ENCODE measurements around the gene CBLB.

CBLB gene

DNA sequence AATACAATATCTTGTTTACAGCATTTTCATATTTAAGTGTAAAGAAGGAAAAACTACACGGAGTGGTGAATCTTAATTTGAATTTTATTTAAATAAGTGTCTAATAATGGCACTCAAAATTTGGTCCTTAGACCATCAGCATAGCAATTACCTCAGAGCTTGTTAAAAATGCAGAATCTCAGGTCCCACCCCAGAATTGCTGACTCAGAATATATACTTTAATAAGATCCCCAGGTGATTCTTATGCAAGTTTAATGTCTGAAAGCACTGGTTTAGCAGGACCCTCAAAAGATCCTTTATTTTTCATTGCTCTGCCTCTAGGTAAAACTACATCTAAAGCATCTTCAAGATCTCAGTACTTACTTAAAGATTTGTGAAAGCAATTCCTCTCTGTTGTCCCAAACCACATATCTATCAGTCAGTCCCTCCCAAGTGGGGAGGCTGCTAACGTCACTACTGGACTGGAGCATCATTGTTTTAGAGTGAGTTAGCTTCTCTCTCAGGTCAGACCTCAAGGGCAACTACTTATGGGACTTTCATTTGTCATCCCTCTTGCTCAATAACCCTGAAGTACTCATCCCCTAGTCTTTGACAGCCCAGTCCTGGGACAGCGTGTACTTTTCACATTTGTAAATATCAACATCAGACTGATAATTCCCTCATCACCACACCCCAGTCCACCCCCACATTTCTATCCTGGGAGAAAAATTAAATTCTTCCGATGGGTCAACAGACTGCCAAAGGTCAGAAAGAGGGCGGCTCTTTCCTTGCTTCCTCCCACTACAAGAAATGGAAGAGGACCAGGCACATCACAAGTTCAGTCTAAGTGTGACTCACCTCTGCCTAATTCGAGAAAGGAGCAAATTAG lies 76.7 kb downstream of the CBLB start:
- Mint-ChIP-seq H3K27ac (peak overlapping the region; percentile 63 to 77 (median 73)), H3K4me1 (peaks cover 46% of the 10 kb centered on the region), H3K9me3 (peaks cover 4% of the 10 kb centered on the region), H3K27me3 (ENCODE audit: low read depth) (no peaks in the 10 kb centered on the region), H3K36me3 (ENCODE audit: low read depth) (peaks cover 18% of the 10 kb centered on the region), H3K4me3 (peak overlapping the region in 1 of 3 experiments; percentile 40)
- TF ChIP-seq, protein P1, sequence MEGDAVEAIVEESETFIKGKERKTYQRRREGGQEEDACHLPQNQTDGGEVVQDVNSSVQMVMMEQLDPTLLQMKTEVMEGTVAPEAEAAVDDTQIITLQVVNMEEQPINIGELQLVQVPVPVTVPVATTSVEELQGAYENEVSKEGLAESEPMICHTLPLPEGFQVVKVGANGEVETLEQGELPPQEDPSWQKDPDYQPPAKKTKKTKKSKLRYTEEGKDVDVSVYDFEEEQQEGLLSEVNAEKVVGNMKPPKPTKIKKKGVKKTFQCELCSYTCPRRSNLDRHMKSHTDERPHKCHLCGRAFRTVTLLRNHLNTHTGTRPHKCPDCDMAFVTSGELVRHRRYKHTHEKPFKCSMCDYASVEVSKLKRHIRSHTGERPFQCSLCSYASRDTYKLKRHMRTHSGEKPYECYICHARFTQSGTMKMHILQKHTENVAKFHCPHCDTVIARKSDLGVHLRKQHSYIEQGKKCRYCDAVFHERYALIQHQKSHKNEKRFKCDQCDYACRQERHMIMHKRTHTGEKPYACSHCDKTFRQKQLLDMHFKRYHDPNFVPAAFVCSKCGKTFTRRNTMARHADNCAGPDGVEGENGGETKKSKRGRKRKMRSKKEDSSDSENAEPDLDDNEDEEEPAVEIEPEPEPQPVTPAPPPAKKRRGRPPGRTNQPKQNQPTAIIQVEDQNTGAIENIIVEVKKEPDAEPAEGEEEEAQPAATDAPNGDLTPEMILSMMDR (IDR thresholded peaks at IDR 0.05; ENCODE audit: unreplicated experiment in 3 of 3) = no peak

DNA sequence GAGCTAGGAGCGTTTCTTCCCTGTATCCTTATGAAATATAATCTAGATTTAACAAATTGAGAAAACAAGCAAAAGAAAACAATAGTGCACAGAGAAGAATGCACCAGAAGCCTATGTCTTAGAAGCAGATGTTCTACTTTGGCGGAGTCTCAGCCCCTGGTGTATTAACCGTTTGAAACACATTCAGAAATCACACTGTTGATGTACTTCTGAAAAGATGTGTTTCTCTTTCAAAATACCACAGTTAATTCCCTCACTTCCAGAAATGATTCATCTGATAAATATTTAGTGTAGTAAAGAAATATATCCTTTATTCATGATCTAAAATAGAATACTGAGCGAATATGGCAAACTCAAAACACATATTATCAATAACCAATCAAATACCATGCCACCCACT lies 77.7 kb downstream of the CBLB start:
- Mint-ChIP-seq H3K27me3 (ENCODE audit: low read depth) (no peaks in the 10 kb centered on the region), H3K36me3 (ENCODE audit: low read depth) (peaks cover 7% of the 10 kb centered on the region), H3K27ac (peak overlapping the region; percentile 4 to 39 (median 23)), H3K4me3 (no peak overlapping the region), H3K4me1 (peaks cover 53% of the 10 kb centered on the region), H3K9me3 (peaks cover under 1% of the 10 kb centered on the region)
- TF ChIP-seq, protein P1 (IDR thresholded peaks at IDR 0.05; ENCODE audit: unreplicated experiment in 3 of 3) = no peak

DNA sequence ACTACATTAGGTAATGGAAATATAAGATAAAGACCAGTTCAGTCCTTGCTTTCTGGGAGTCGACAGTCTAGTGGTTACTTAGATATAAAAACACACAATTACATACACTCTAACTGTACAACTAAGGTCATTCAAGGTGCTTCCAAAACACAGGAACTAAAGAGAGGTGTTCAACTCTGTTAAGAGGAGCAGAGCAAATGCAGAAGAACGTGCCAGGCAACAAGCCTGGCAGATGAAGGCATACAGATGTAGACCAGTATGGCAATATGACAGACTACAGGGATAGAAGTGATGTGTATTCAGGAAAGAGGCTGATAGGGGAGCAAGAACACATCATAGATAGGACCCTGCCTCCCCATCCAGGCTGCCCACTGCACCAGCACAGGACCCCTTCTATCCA lies 78.3 kb downstream of the CBLB start:
- peaks cover 4% of the 10 kb centered on the region for H3K36me3 Mint-ChIP-seq (ENCODE audit: low read depth)
- peaks cover 56% of the 10 kb centered on the region for H3K4me1 Mint-ChIP-seq
- no peaks in the 10 kb centered on the region for H3K9me3 Mint-ChIP-seq
- TF ChIP-seq, protein P1 (IDR thresholded peaks at IDR 0.05; ENCODE audit: unreplicated experiment in 3 of 3) = no peak
- H3K27me3 Mint-ChIP-seq (ENCODE audit: low read depth) = no peaks in the 10 kb centered on the region
- H3K27ac Mint-ChIP-seq = peak overlapping the region; percentile 4 to 56 (median 23)
- H3K4me3 Mint-ChIP-seq = peak overlapping the region in 1 of 3 experiments; percentile 18

DNA sequence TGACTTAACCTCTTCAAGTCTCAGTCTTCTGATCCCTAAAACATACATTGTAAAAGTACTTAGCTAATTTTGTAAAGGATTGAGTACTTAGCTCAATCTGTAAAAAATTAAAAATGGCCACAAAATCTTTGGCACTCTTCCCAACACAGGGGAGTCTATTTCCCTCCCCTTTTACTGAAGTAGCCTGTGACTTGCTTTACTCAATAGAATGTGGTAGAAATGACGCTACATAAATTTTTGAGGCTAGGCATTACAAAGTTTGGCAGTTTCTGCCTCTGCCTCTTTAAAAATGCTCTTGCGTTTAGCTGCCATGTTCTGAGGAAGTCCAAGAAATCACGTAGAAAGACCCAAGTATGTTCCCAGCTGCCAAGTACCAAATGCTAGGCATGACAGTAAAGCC lies 80.2 kb downstream of the CBLB start:
- TF ChIP-seq, protein P1 (IDR thresholded peaks at IDR 0.05; ENCODE audit: unreplicated experiment in 3 of 3) = no peak
- H3K27me3 Mint-ChIP-seq (ENCODE audit: low read depth) = no peaks in the 10 kb centered on the region
- peak overlapping the region in 2 of 3 experiments; percentile 22 to 88 for H3K27ac Mint-ChIP-seq
- H3K4me1 Mint-ChIP-seq = peaks cover 53% of the 10 kb centered on the region
- H3K36me3 Mint-ChIP-seq (ENCODE audit: low read depth) = no peaks in the 10 kb centered on the region
- H3K9me3 Mint-ChIP-seq = no peaks in the 10 kb centered on the region
- H3K4me3 Mint-ChIP-seq = no peak overlapping the region

DNA sequence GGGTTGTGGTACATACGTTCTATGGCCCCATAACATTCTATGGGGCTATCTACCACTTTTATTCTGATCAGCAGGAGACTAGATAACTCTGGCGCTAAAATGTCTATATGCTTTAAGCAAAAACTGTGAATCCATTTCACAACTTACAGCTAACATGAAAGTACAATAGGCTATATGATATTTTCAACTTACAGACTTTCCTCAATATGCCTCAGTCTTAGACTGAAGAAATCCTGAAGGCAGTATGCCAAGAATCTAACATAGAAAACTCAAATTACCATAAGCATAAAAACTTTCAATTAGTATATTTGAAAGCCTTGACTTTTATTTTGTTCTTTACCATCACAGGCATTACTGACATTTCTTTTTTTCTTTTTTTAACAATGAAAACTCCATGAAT lies 81.4 kb downstream of the CBLB start:
- H3K36me3 Mint-ChIP-seq (ENCODE audit: low read depth) = no peaks in the 10 kb centered on the region
- no peaks in the 10 kb centered on the region for H3K9me3 Mint-ChIP-seq
- H3K4me3 Mint-ChIP-seq = no peak overlapping the region
- peak overlapping the region; percentile 84 to 88 (median 87) for H3K27ac Mint-ChIP-seq
- TF ChIP-seq, protein P1 (IDR thresholded peaks at IDR 0.05; ENCODE audit: unreplicated experiment in 3 of 3) = no peak
- H3K27me3 Mint-ChIP-seq (ENCODE audit: low read depth) = no peaks in the 10 kb centered on the region
- H3K4me1 Mint-ChIP-seq = peaks cover 44% of the 10 kb centered on the region

DNA sequence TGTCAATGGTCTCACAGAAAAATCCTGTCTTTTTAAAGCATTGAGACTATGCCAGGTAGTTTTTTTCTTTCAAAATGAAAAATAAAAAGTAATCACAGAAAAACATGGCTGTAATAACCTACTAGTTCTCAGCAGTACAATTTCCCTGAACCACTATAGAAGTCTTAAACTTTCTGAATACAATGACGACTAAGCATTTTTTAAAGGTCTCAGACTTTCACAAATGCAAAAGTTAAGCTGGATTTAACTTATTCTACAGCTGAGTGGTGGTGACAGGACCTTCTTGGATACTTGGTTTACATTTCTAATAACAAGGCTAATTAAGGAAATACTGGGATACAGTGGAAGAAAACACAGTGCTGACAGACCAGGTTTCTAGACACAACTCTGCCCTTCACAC lies 81.8 kb downstream of the CBLB start:
- Mint-ChIP-seq H3K4me3 (no peak overlapping the region), H3K36me3 (ENCODE audit: low read depth) (no peaks in the 10 kb centered on the region), H3K27ac (peak overlapping the region; percentile 84 to 88 (median 87)), H3K4me1 (peaks cover 42% of the 10 kb centered on the region), H3K9me3 (no peaks in the 10 kb centered on the region), H3K27me3 (ENCODE audit: low read depth) (no peaks in the 10 kb centered on the region)
- TF ChIP-seq, protein P1 (IDR thresholded peaks at IDR 0.05; ENCODE audit: unreplicated experiment in 3 of 3) = no peak
